Activated CD4-positive, alpha-beta memory T cell treated with anti-CD3 and anti-CD28 coated beads for 36 hours (primary cell): ENCODE results near the gene LGALSL. TPM values are rescaled to one million over a fixed set of nuclear protein-coding genes. Genes with fewer than 3 reads are reported as not detected.
"Not testable (repeated sequence)": the region's sequence is repeated elsewhere in the genome, so short reads cannot be mapped to it uniquely, and the experiment has no call there.

Source experiments
- CTCF ChIA-PET: fragments of 350-600 bp; sonication (Branson Sonifier 250); formaldehyde crosslinking; loops from one replicate; lab custom pipeline; 2021; ENCODE audit warnings: antibody characterized with exemption, inconsistent platforms; lab: Charles Lee
- POLR2A ChIA-PET: fragments of 350-600 bp; sonication (Branson Sonifier 250); formaldehyde crosslinking; loops from one replicate; lab custom pipeline; 2021; ENCODE audit warnings: antibody characterized with exemption; lab: Charles Lee
- DNase-seq: peaks from one replicate; pipeline ENCODE4 v3.0.0-alpha.2; 2020
- H3K27ac Mint-ChIP-seq: one replicate; pipeline ENCODE4 v1.8.0; 2021; ENCODE audit warnings: mixed read lengths
- H3K27me3 Mint-ChIP-seq: one replicate; pipeline ENCODE4 v1.8.0; 2021; ENCODE audit warnings: mixed read lengths
- H3K36me3 Mint-ChIP-seq: one replicate; pipeline ENCODE4 v1.8.0; 2021; ENCODE audit warnings: mixed read lengths
- H3K4me1 Mint-ChIP-seq: one replicate; pipeline ENCODE4 v1.8.0; 2021; ENCODE audit warnings: low read depth, mixed read lengths
- H3K4me3 Mint-ChIP-seq: one replicate; pipeline ENCODE4 v1.8.0; 2021; ENCODE audit warnings: mild to moderate bottlenecking, mixed read lengths
- H3K9me3 Mint-ChIP-seq: one replicate; pipeline ENCODE4 v1.8.0; 2021; ENCODE audit warnings: mixed read lengths
- intact Hi-C: fragments of 100-400 bp; cut with micrococcal nuclease; formaldehyde crosslinking; loops from one replicate; pipeline ENCODE4 v1.15.1; 2023
- total RNA-seq, 2 experiments: library from RNA; stranded (reverse); gene quantifications; one replicate each; pipeline ENCODE4 v1.2.3, GENCODE V29; 2021

LGALSL gene
- total RNA-seq, 2 experiments from 2014 or later = 1.3 to 1.5 TPM

- H3K9me3 Mint-ChIP-seq = no peaks in the 10 kb centered on the region
- H3K4me1 Mint-ChIP-seq = no peaks in the 10 kb centered on the region
- ChIA-PET CTCF (no interaction called here), POLR2A (no interaction called here)
- intact Hi-C loops = no loop called here
- no peaks in the 10 kb centered on the region for H3K36me3 Mint-ChIP-seq
- no peak overlapping the region for H3K27ac Mint-ChIP-seq
- H3K4me3 Mint-ChIP-seq = no peak overlapping the region
- no peaks in the 10 kb centered on the region for H3K27me3 Mint-ChIP-seq
- DNase-seq = no peak
Observed at GRCh38 chr2:64422466-64422865, 31.5 kb upstream of the LGALSL start.

GRCh38 chr2:64423303-64423702 lies 30.7 kb upstream of the LGALSL start:
- DNase-seq = no peak
- no peaks in the 10 kb centered on the region for H3K9me3 Mint-ChIP-seq
- POLR2A ChIA-PET = no interaction called here
- no peaks in the 10 kb centered on the region for H3K4me1 Mint-ChIP-seq
- H3K27me3 Mint-ChIP-seq = no peaks in the 10 kb centered on the region
- no peaks in the 10 kb centered on the region for H3K36me3 Mint-ChIP-seq
- H3K27ac Mint-ChIP-seq = no peak overlapping the region
- H3K4me3 Mint-ChIP-seq = no peak overlapping the region
- intact Hi-C loops = no loop called here
- CTCF ChIA-PET = no interaction called here

- CTCF ChIA-PET = no interaction called here
- DNase-seq = no peak
- H3K4me3 Mint-ChIP-seq = no peak overlapping the region
- intact Hi-C loops = no loop called here
- H3K9me3 Mint-ChIP-seq = no peaks in the 10 kb centered on the region
- POLR2A ChIA-PET = no interaction called here
- no peaks in the 10 kb centered on the region for H3K27me3 Mint-ChIP-seq
- no peak overlapping the region for H3K27ac Mint-ChIP-seq
- H3K36me3 Mint-ChIP-seq = no peaks in the 10 kb centered on the region
- H3K4me1 Mint-ChIP-seq = no peaks in the 10 kb centered on the region
Observed at GRCh38 chr2:64424416-64424987, 29.5 kb upstream of the LGALSL start.

- H3K27ac Mint-ChIP-seq = no peak overlapping the region
- H3K27me3 Mint-ChIP-seq = no peaks in the 10 kb centered on the region
- POLR2A ChIA-PET = interaction anchor here (0.9 kb wide), 1 partner anchor 9 kb away, joined by 3 read pairs; no protein-coding TSS in a partner anchor
- no peaks in the 10 kb centered on the region for H3K36me3 Mint-ChIP-seq
- CTCF ChIA-PET = no interaction called here
- H3K4me3 Mint-ChIP-seq = no peak overlapping the region
- intact Hi-C loops = no loop called here
- H3K9me3 Mint-ChIP-seq = no peaks in the 10 kb centered on the region
- DNase-seq = no peak
- no peaks in the 10 kb centered on the region for H3K4me1 Mint-ChIP-seq
Observed at GRCh38 chr2:64426183-64426952, 27.6 kb upstream of the LGALSL start.

GRCh38 chr2:64434039-64434657 lies 19.8 kb upstream of the LGALSL start:
- no peaks in the 10 kb centered on the region for H3K9me3 Mint-ChIP-seq
- H3K4me1 Mint-ChIP-seq = no peaks in the 10 kb centered on the region
- H3K36me3 Mint-ChIP-seq = no peaks in the 10 kb centered on the region
- peaks cover 17% of the 10 kb centered on the region for H3K27me3 Mint-ChIP-seq
- no peak overlapping the region for H3K4me3 Mint-ChIP-seq
- DNase-seq = no peak
- ChIA-PET POLR2A (no interaction called here), CTCF (no interaction called here)
- intact Hi-C loops = no loop called here
- H3K27ac Mint-ChIP-seq = no peak overlapping the region

GRCh38 chr2:64437883-64438282 lies 16.1 kb upstream of the LGALSL start:
- DNase-seq = no peak
- no peaks in the 10 kb centered on the region for H3K4me1 Mint-ChIP-seq
- no peaks in the 10 kb centered on the region for H3K9me3 Mint-ChIP-seq
- intact Hi-C loops = no loop called here
- no peak overlapping the region for H3K27ac Mint-ChIP-seq
- no peak overlapping the region for H3K4me3 Mint-ChIP-seq
- peaks cover 21% of the 10 kb centered on the region for H3K27me3 Mint-ChIP-seq
- no peaks in the 10 kb centered on the region for H3K36me3 Mint-ChIP-seq
- CTCF ChIA-PET = interaction anchor here (0.6 to 1.7 kb wide), 2 partner anchors 20 to 124 kb away, joined by 4 to 5 read pairs; no protein-coding TSS in a partner anchor
- POLR2A ChIA-PET = interaction anchor here (0.5 kb wide), 1 partner anchor 69 kb away, joined by 3 read pairs; no protein-coding TSS in a partner anchor

- no peak overlapping the region for H3K4me3 Mint-ChIP-seq
- H3K4me1 Mint-ChIP-seq = no peaks in the 10 kb centered on the region
- POLR2A ChIA-PET = no interaction called here
- intact Hi-C loops = no loop called here
- no peaks in the 10 kb centered on the region for H3K9me3 Mint-ChIP-seq
- peaks cover 20% of the 10 kb centered on the region for H3K27me3 Mint-ChIP-seq
- no peak for DNase-seq
- no peaks in the 10 kb centered on the region for H3K36me3 Mint-ChIP-seq
- H3K27ac Mint-ChIP-seq = no peak overlapping the region
- CTCF ChIA-PET = interaction anchor here (1.8 kb wide), 1 partner anchor 109 kb away, joined by 7 read pairs; no protein-coding TSS in a partner anchor
Observed at GRCh38 chr2:64439194-64439593, 14.8 kb upstream of the LGALSL start.

GRCh38 chr2:64440843-64441242 lies 13.1 kb upstream of the LGALSL start:
- POLR2A ChIA-PET = no interaction called here
- intact Hi-C loops = no loop called here
- H3K4me3 Mint-ChIP-seq = no peak overlapping the region
- H3K27me3 Mint-ChIP-seq = peaks cover 22% of the 10 kb centered on the region
- DNase-seq = no peak
- no peaks in the 10 kb centered on the region for H3K9me3 Mint-ChIP-seq
- no peaks in the 10 kb centered on the region for H3K36me3 Mint-ChIP-seq
- H3K4me1 Mint-ChIP-seq = peaks cover 1% of the 10 kb centered on the region
- CTCF ChIA-PET = no interaction called here
- H3K27ac Mint-ChIP-seq = no peak overlapping the region

- intact Hi-C loops = no loop called here
- no peaks in the 10 kb centered on the region for H3K9me3 Mint-ChIP-seq
- no peaks in the 10 kb centered on the region for H3K36me3 Mint-ChIP-seq
- DNase-seq = no peak
- CTCF ChIA-PET = no interaction called here
- peaks cover 21% of the 10 kb centered on the region for H3K27me3 Mint-ChIP-seq
- peaks cover 3% of the 10 kb centered on the region for H3K4me1 Mint-ChIP-seq
- H3K27ac Mint-ChIP-seq = no peak overlapping the region
- no peak overlapping the region for H3K4me3 Mint-ChIP-seq
- POLR2A ChIA-PET = no interaction called here
Observed at GRCh38 chr2:64442277-64442676, 11.7 kb upstream of the LGALSL start.

- H3K4me1 Mint-ChIP-seq = peaks cover 3% of the 10 kb centered on the region
- no peak for DNase-seq
- CTCF ChIA-PET = interaction anchor here (0.7 kb wide), 1 partner anchor 111 kb away, joined by 3 read pairs; no protein-coding TSS in a partner anchor
- no peak overlapping the region for H3K4me3 Mint-ChIP-seq
- H3K9me3 Mint-ChIP-seq = no peaks in the 10 kb centered on the region
- POLR2A ChIA-PET = no interaction called here
- no peaks in the 10 kb centered on the region for H3K36me3 Mint-ChIP-seq
- H3K27me3 Mint-ChIP-seq = peaks cover 22% of the 10 kb centered on the region
- intact Hi-C loops = no loop called here
- H3K27ac Mint-ChIP-seq = no peak overlapping the region
Observed at GRCh38 chr2:64442801-64443429, 11.0 kb upstream of the LGALSL start.

GRCh38 chr2:64445970-64446369 lies 8.0 kb upstream of the LGALSL start:
- DNase-seq, H3K4me3 Mint-ChIP-seq, H3K4me1 Mint-ChIP-seq, H3K9me3 Mint-ChIP-seq, H3K27ac Mint-ChIP-seq, CTCF ChIA-PET, intact Hi-C loops, H3K36me3 Mint-ChIP-seq, POLR2A ChIA-PET: not testable (repeated sequence)
- H3K27me3 Mint-ChIP-seq = peaks cover 17% of the 10 kb centered on the region
